IgD-negative memory B cell (primary cell): ENCODE results near the gene ADAMTS7. TPM values are rescaled to one million over a fixed set of nuclear protein-coding genes. Genes with fewer than 3 reads are reported as not detected.
"Not testable (repeated sequence)": the region's sequence is repeated elsewhere in the genome, so short reads cannot be mapped to it uniquely, and the experiment has no call there.

ENCODE experiments used
- H3K27ac Mint-ChIP-seq, 3 donors: one replicate each; pipeline ENCODE4 v1.8.0; 2020 to 2022; ENCODE audit warnings: mild to moderate bottlenecking in 3 of 3, mixed read lengths in 3 of 3, moderate library complexity in 1 of 3
- H3K27me3 Mint-ChIP-seq: one replicate; pipeline ENCODE4 v1.8.0; 2021; ENCODE audit warnings: mixed read lengths
- H3K36me3 Mint-ChIP-seq: one replicate; pipeline ENCODE4 v1.8.0; 2020; ENCODE audit warnings: mild to moderate bottlenecking, mixed read lengths
- H3K4me1 Mint-ChIP-seq, 3 donors: one replicate each; pipeline ENCODE4 v1.8.0; 2020 to 2022; ENCODE audit warnings: mixed read lengths in 3 of 3, mild to moderate bottlenecking in 1 of 3
- H3K4me3 Mint-ChIP-seq, 4 donors: one replicate each; pipeline ENCODE4 v1.8.0; 2020 to 2022; ENCODE audit warnings: mild to moderate bottlenecking in 4 of 4, mixed read lengths in 4 of 4, moderate library complexity in 3 of 4
- H3K9me3 Mint-ChIP-seq, 3 donors: one replicate each; pipeline ENCODE4 v1.8.0; 2020 to 2021; ENCODE audit warnings: mixed read lengths in 3 of 3, mild to moderate bottlenecking in 1 of 3
- polyA plus RNA-seq: library from polyadenylated mRNA; unstranded; fragments of 300-500 nt; fragmentation: Illumina TruSeq; gene quantifications from one replicate; pipeline ENCODE4 v1.2.3, GENCODE V29; 2021

ADAMTS7 gene
- polyA plus RNA-seq, 1 donor from 2014 or later, result 0.04 TPM

- H3K27ac Mint-ChIP-seq, result no peak overlapping the region
- H3K4me1 Mint-ChIP-seq, result peaks cover 0 to 3% (median 0%) of the 10 kb centered on the region in 3 donors
- H3K27me3 Mint-ChIP-seq, result peaks cover 2% of the 10 kb centered on the region
- no peaks in the 10 kb centered on the region for H3K36me3 Mint-ChIP-seq
- H3K9me3 Mint-ChIP-seq, result peaks cover 0 to 2% (median 2%) of the 10 kb centered on the region in 3 donors
- H3K4me3 Mint-ChIP-seq, result no peak overlapping the region
Measured at GRCh38 chr15:78726870-78727551, 84.3 kb downstream of the ADAMTS7 start.

GRCh38 chr15:78719819-78720450 lies 91.3 kb downstream of the ADAMTS7 start:
- H3K27me3 Mint-ChIP-seq, result peaks cover 17% of the 10 kb centered on the region
- H3K4me3 Mint-ChIP-seq, H3K36me3 Mint-ChIP-seq, H3K9me3 Mint-ChIP-seq, H3K4me1 Mint-ChIP-seq: not testable (repeated sequence)
- peak overlapping the region in 1 of 3 donors; percentile 67 for H3K27ac Mint-ChIP-seq

- H3K4me1 Mint-ChIP-seq, result no peaks in the 10 kb centered on the region
- peak overlapping the region in 1 of 3 donors; percentile 7 for H3K27ac Mint-ChIP-seq
- H3K36me3 Mint-ChIP-seq, result no peaks in the 10 kb centered on the region
- H3K27me3 Mint-ChIP-seq, result peaks cover 17% of the 10 kb centered on the region
- H3K9me3 Mint-ChIP-seq, result peaks cover 0 to 5% (median 0%) of the 10 kb centered on the region in 3 donors
- H3K4me3 Mint-ChIP-seq, result no peak overlapping the region
Measured at GRCh38 chr15:78718837-78719236, 92.4 kb downstream of the ADAMTS7 start.

- no peaks in the 10 kb centered on the region for H3K4me1 Mint-ChIP-seq
- no peak overlapping the region for H3K4me3 Mint-ChIP-seq
- no peaks in the 10 kb centered on the region for H3K36me3 Mint-ChIP-seq
- peaks cover 0 to 5% (median 0%) of the 10 kb centered on the region in 3 donors for H3K9me3 Mint-ChIP-seq
- H3K27ac Mint-ChIP-seq, result no peak overlapping the region
- peaks cover 17% of the 10 kb centered on the region for H3K27me3 Mint-ChIP-seq
Measured at GRCh38 chr15:78717956-78718656, 93.2 kb downstream of the ADAMTS7 start.

GRCh38 chr15:78716651-78717050 lies 94.6 kb downstream of the ADAMTS7 start:
- Mint-ChIP-seq H3K27ac (no peak overlapping the region), H3K27me3 (peaks cover 17% of the 10 kb centered on the region), H3K9me3 (peaks cover 0 to 5% (median 0%) of the 10 kb centered on the region in 3 donors), H3K36me3 (no peaks in the 10 kb centered on the region), H3K4me3 (no peak overlapping the region), H3K4me1 (no peaks in the 10 kb centered on the region)

- Mint-ChIP-seq H3K9me3 (peaks cover 0 to 5% (median 0%) of the 10 kb centered on the region in 3 donors), H3K27ac (no peak overlapping the region), H3K4me1 (no peaks in the 10 kb centered on the region), H3K4me3 (no peak overlapping the region), H3K36me3 (no peaks in the 10 kb centered on the region), H3K27me3 (peaks cover 17% of the 10 kb centered on the region)
Measured at GRCh38 chr15:78715930-78716329, 95.3 kb downstream of the ADAMTS7 start.

GRCh38 chr15:78715434-78715833 lies 95.8 kb downstream of the ADAMTS7 start:
- Mint-ChIP-seq H3K36me3 (no peaks in the 10 kb centered on the region), H3K27me3 (peaks cover 17% of the 10 kb centered on the region), H3K4me3 (no peak overlapping the region), H3K9me3 (peaks cover 0 to 5% (median 0%) of the 10 kb centered on the region in 3 donors), H3K4me1 (no peaks in the 10 kb centered on the region), H3K27ac (no peak overlapping the region)

- Mint-ChIP-seq H3K27me3 (peaks cover 17% of the 10 kb centered on the region), H3K4me3 (no peak overlapping the region), H3K27ac (no peak overlapping the region), H3K9me3 (peaks cover 0 to 5% (median 0%) of the 10 kb centered on the region in 3 donors), H3K4me1 (no peaks in the 10 kb centered on the region), H3K36me3 (no peaks in the 10 kb centered on the region)
Measured at GRCh38 chr15:78714890-78715289, 96.4 kb downstream of the ADAMTS7 start.

- H3K4me1 Mint-ChIP-seq, result peaks cover 0 to 6% (median 0%) of the 10 kb centered on the region in 3 donors
- peaks cover 14% of the 10 kb centered on the region for H3K27me3 Mint-ChIP-seq
- H3K36me3 Mint-ChIP-seq, result no peaks in the 10 kb centered on the region
- peaks cover 0 to 5% (median 0%) of the 10 kb centered on the region in 3 donors for H3K9me3 Mint-ChIP-seq
- H3K27ac Mint-ChIP-seq, result no peak overlapping the region
- H3K4me3 Mint-ChIP-seq, result no peak overlapping the region
Measured at GRCh38 chr15:78712797-78713515, 98.3 kb downstream of the ADAMTS7 start.

- Mint-ChIP-seq H3K36me3 (no peaks in the 10 kb centered on the region), H3K4me3 (no peak overlapping the region), H3K9me3 (peaks cover 0 to 5% (median 0%) of the 10 kb centered on the region in 3 donors), H3K27me3 (peaks cover 16% of the 10 kb centered on the region), H3K4me1 (peaks cover 0 to 6% (median 0%) of the 10 kb centered on the region in 3 donors), H3K27ac (no peak overlapping the region)
Measured at GRCh38 chr15:78711638-78712037, 99.6 kb downstream of the ADAMTS7 start.

GRCh38 chr15:78709263-78709882 lies 101.9 kb downstream of the ADAMTS7 start:
- peaks cover 0 to 4% (median 0%) of the 10 kb centered on the region in 3 donors for H3K9me3 Mint-ChIP-seq
- no peak overlapping the region for H3K4me3 Mint-ChIP-seq
- no peaks in the 10 kb centered on the region for H3K36me3 Mint-ChIP-seq
- H3K27me3 Mint-ChIP-seq, result peaks cover 17% of the 10 kb centered on the region
- H3K27ac Mint-ChIP-seq, result no peak overlapping the region
- H3K4me1 Mint-ChIP-seq, result peaks cover 0 to 6% (median 0%) of the 10 kb centered on the region in 3 donors

Other genes with a start within 250 kb of the ADAMTS7 start
- gene CHRNA5, start 245.9 kb downstream of the ADAMTS7 start, polyA plus RNA-seq, result 0.95 TPM
- gene CHRNA3, start 190.5 kb downstream of the ADAMTS7 start, polyA plus RNA-seq, result not detected
- not detected for gene CHRNB4, start 170.3 kb downstream of the ADAMTS7 start, polyA plus RNA-seq
- gene MORF4L1, start 61.4 kb upstream of the ADAMTS7 start, polyA plus RNA-seq, result 218 TPM
- gene CTSH, start 133.6 kb upstream of the ADAMTS7 start, polyA plus RNA-seq, result 615 TPM